ENCODE data around the gene GRID2.

GRCh38 chr4:93775551-93775950 lies 1471.8 kb downstream of the GRID2 start:
- TF ChIP-seq POLR2A (IDR thresholded peaks at IDR 0.05; ENCODE audit: low read depth, low read length) (no peak), TAF1 (IDR thresholded peaks at IDR 0.05; ENCODE audit: low read depth, low read length) (no peak), SPI1 (IDR thresholded peaks at IDR 0.05; ENCODE audit: low read depth, low read length) (no peak), PAX5 (IDR thresholded peaks at IDR 0.05; ENCODE audit: insufficient read depth, low read length, severe bottlenecking) (no peak), POLR2AphosphoS5 (IDR thresholded peaks at IDR 0.05; ENCODE audit: low read depth, low read length) (no peak), POU2F2 (IDR thresholded peaks at IDR 0.05; ENCODE audit: low read depth, low read length) (no peak)

All from GM12891 (cell line).